Fibroblast of the conjunctiva (primary cell): ENCODE data around the gene COL13A1.
A peak's percentile ranks its signal among the peaks of the same experiment; 100 is the strongest.

Experiments
- DNase-seq: peaks from one replicate; pipeline ENCODE4 v3.0.0-alpha.2; 2010; ENCODE audit warnings: low read depth

The COL13A1 gene

GRCh38 chr10:69791812-69792211 lies 9.9 kb upstream of the COL13A1 start:
- no peak for DNase-seq

- DNase-seq = no peak
Measured at GRCh38 chr10:69792341-69792740, 9.4 kb upstream of the COL13A1 start.

- no peak for DNase-seq
Measured at GRCh38 chr10:69794673-69795072, 7.0 kb upstream of the COL13A1 start.

- no peak for DNase-seq
Measured at GRCh38 chr10:69795242-69795934, 6.3 kb upstream of the COL13A1 start.

GRCh38 chr10:69797959-69798358 lies 3.7 kb upstream of the COL13A1 start:
- no peak for DNase-seq

- peak; percentile 51 for DNase-seq
Measured at GRCh38 chr10:69800109-69800508, 1.6 kb upstream of the COL13A1 start.

- DNase-seq = no peak
Measured at GRCh38 chr10:69800665-69801064, 1.0 kb upstream of the COL13A1 start.

- no peak for DNase-seq
Measured at GRCh38 chr10:69801094-69801433, 642 bp upstream of the COL13A1 start.

GRCh38 chr10:69802424-69803161 lies 887 bp downstream of the COL13A1 start:
- no peak for DNase-seq

- no peak for DNase-seq
Measured at GRCh38 chr10:69803809-69804208, 2.1 kb downstream of the COL13A1 start.

GRCh38 chr10:69804775-69805174 lies 3.1 kb downstream of the COL13A1 start:
- DNase-seq = no peak

GRCh38 chr10:69807122-69807521 lies 5.4 kb downstream of the COL13A1 start:
- no peak for DNase-seq

GRCh38 chr10:69807696-69808095 lies 6.0 kb downstream of the COL13A1 start:
- no peak for DNase-seq

GRCh38 chr10:69809318-69809717 lies 7.6 kb downstream of the COL13A1 start:
- no peak for DNase-seq

GRCh38 chr10:69810097-69810496 lies 8.4 kb downstream of the COL13A1 start:
- DNase-seq = no peak

GRCh38 chr10:69810675-69811397 lies 9.1 kb downstream of the COL13A1 start:
- no peak for DNase-seq

- no peak for DNase-seq
Measured at GRCh38 chr10:69813632-69814031, 11.9 kb downstream of the COL13A1 start.

- no peak for DNase-seq
Measured at GRCh38 chr10:69814251-69814650, 12.5 kb downstream of the COL13A1 start.

GRCh38 chr10:69815104-69815503 lies 13.4 kb downstream of the COL13A1 start:
- no peak for DNase-seq

- DNase-seq = no peak
Measured at GRCh38 chr10:69816521-69816920, 14.8 kb downstream of the COL13A1 start.

GRCh38 chr10:69817078-69817581 lies 15.4 kb downstream of the COL13A1 start:
- no peak for DNase-seq

- DNase-seq = no peak
Measured at GRCh38 chr10:69818676-69819239, 17.1 kb downstream of the COL13A1 start.
